Mesodermal cell (in vitro differentiated cells): Measurements from ENCODE around the gene KRT14.
"Not testable (repeated sequence)": the region's sequence is repeated elsewhere in the genome, so short reads cannot be mapped to it uniquely, and the experiment has no call there.

Experiments used
- H3K27ac ChIP-seq: 2 replicates; pipeline ENCODE4 v1.7.0; 2013; ENCODE audit warnings: mild to moderate bottlenecking, low read depth, low read length, moderate library complexity; ENCODE audit not compliant: severe bottlenecking
- H3K36me3 ChIP-seq: 2 replicates; pipeline ENCODE4 v1.7.1; 2013; ENCODE audit warnings: mild to moderate bottlenecking, low read length, moderate library complexity; ENCODE audit not compliant: control insufficient read depth, insufficient read depth
- H3K4me1 ChIP-seq: one replicate; pipeline ENCODE4 v1.7.1; 2013; ENCODE audit warnings: mild to moderate bottlenecking, low read length; ENCODE audit not compliant: insufficient read depth, control insufficient read depth, poor library complexity, severe bottlenecking
- H3K4me3 ChIP-seq: 2 replicates; pipeline ENCODE4 v1.7.0; 2013; ENCODE audit warnings: low read length, control low read depth, mild to moderate bottlenecking; ENCODE audit not compliant: insufficient read depth, poor library complexity, severe bottlenecking; ENCODE audit errors: extremely low read depth
- H3K9me3 ChIP-seq: 2 replicates; pipeline ENCODE4 v1.7.1; 2013; ENCODE audit warnings: mild to moderate bottlenecking, low read length, moderate library complexity; ENCODE audit not compliant: control insufficient read depth
- WGBS, 2 experiments: methylation state at CpG; one replicate each; pipeline ENCODE4 v1.1.5; 2013; ENCODE audit warnings: missing lambda C conversion rate in 2 of 2; ENCODE audit not compliant: insufficient coverage in 2 of 2; 5-methylcytosine and 5-hydroxymethylcytosine counted together

KRT14 gene

DNA sequence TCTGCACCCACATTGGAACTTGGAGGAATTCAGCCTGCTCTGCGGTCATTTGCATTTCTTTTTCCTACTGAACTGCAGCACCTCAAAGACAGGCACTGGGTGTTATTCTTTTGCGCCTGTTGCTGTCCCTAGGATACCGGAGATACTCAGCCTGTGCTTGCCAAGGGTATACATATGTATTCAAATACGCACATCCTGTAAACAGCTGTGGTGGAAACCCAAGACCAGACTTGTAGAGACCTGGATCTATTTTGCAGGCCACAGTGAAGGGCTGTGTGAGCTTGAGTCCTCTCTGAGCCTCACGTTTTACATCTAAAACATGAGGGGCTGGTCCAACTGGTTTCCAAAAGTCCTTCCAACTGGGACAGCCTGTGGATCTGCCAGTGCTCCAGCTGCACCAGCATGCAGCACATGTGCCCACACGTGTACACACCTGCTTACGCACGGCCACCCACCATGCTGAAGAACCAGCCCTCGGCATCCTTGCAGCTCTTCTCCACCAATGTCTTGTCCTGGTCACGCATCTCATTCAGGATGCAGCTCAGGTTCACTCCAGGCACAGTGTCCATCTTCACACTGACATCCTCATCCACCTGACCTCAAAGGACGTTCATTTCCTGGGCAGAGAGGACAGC lies 42.0 kb upstream of the KRT14 start:
- WGBS, 2 experiments = 91 to 93% methylated on average over 8 to 10 of the region's 11 CpGs
- H3K4me3 ChIP-seq, H3K36me3 ChIP-seq, H3K9me3 ChIP-seq, H3K4me1 ChIP-seq, H3K27ac ChIP-seq: not testable (repeated sequence)

DNA sequence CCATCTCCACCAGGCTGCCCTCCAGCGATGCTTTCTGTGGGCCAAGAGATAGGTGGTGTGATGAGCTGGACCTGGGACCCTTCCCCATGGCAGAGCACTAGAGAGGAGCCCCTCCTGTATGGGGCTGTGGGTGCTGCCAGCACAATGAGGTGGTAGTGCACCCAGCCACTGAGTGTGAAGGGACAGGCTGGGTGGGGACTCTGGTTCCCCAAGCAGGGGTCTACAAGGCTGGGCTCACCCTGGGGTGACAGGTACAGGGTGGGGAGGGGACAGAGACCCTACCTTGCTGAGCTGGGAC lies 41.3 kb upstream of the KRT14 start:
- not testable (repeated sequence) for H3K4me1 ChIP-seq, H3K27ac ChIP-seq, H3K9me3 ChIP-seq, H3K4me3 ChIP-seq, H3K36me3 ChIP-seq
- WGBS, 2 experiments = 100% methylated on average over 1 of the region's 1 CpG; no CpG with 5 or more reads in 1 of the 2 experiments

DNA sequence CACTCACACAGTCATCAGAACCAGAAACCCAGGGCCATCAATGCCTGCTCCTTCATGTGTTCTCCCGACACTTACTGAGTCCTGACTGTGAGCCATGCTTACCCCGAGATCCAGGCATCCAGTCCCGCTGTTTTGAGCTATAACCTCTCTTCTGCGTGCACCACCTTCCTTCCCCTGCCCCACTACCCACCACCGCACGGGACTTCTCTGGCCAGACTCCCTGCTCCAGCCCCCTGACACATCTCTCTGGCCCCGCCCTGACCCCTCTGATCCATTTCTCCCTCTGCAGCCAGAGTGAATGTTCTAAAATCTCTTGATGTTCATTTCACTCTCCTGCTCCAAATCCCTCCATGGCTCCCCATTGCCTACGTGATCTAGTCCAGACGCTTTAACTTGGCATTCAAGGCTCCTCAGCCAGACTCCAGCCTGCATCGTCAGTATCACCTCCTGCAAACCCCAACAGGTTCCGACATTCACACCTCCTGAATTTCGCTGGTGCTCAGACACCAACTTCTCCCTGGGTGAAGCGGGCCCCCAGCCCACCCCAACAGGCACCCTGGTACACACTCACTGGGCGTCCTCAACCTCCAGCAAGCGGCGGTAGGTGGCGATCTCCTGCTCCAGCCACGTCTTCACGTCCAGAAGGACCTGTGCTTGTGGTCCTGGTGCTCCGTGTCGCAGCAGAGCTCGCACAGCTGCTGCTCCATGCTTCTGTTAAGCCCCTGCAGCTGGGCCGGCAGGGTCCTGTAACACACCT lies 40.8 kb upstream of the KRT14 start:
- H3K36me3 ChIP-seq = no peaks in the 10 kb centered on the region
- H3K9me3 ChIP-seq = no peaks in the 10 kb centered on the region
- WGBS, 2 experiments = 86 to 92% methylated on average over 19 to 22 of the region's 23 CpGs
- H3K4me3 ChIP-seq = no peak overlapping the region
- no peak overlapping the region for H3K27ac ChIP-seq
- peaks cover 12% of the 10 kb centered on the region for H3K4me1 ChIP-seq

DNA sequence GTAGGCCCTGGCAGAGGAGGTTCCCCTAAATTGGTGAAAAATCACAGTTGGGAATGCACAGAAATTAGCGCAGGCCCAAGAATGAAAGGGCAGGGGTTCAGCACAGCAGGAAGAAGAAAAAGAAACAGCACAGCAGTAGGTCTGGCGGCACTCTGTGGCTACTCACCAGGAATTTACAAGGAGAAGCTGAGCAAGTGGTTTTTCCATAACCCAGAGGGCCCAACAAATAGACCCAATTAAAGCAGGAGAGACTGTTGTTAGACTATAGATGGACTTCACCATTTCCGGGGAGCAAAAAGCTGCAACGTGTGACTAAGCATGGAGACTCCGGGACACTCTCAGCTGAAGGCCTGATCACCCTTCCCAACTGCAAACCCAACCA lies 40.2 kb upstream of the KRT14 start:
- not testable (repeated sequence) for H3K36me3 ChIP-seq, H3K27ac ChIP-seq, H3K4me3 ChIP-seq, H3K9me3 ChIP-seq
- WGBS, 2 experiments = 86 to 93% methylated on average over 4 to 5 of the region's 5 CpGs
- peaks cover 12% of the 10 kb centered on the region for H3K4me1 ChIP-seq

DNA sequence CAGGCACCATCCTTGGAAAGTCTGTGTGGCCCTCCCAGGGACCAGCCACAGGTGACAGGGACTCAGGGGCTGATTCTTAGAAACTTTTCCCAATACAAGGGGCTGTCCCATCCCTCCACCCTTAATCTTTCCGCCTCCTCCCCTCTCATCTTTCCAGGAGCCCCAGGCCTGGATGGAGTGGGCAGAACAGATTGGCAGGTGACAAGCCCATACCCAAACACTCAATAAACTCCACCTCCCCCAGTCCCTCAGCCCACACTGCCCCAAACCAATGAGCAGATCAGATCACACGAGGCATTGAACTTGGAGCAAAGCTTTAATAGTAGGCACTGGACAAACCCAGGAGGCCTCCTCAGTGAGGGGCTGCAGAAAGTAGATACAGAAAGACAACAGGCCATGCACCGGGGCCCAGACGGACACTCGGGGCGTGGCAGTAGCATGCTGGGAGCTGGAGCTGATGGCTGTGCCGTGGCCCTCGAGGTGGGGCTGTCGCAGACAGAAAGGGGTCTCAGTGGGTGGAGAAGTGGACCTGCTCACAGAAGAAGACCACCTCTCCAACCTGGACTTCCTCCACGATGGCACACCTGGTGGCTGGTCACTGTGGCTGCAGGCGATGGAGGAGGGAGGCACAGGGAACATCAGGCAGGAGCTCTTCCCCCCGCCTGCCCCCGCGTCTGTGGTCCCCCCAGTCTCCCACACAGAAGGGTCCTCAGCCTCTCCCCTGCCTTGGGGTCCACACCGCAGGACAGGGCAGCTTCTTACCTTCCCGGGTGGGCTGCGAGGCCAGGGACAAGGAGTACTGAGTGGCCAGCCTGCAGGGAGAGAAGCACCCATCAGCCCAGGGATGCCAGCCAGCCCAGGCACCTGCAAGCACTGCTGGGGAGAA lies 39.6 kb upstream of the KRT14 start:
- not testable (repeated sequence) for H3K9me3 ChIP-seq, H3K27ac ChIP-seq, H3K4me3 ChIP-seq, H3K36me3 ChIP-seq
- WGBS, 2 experiments = 90 to 92% methylated on average over 2 to 13 of the region's 17 CpGs
- peaks cover 12% of the 10 kb centered on the region for H3K4me1 ChIP-seq

DNA sequence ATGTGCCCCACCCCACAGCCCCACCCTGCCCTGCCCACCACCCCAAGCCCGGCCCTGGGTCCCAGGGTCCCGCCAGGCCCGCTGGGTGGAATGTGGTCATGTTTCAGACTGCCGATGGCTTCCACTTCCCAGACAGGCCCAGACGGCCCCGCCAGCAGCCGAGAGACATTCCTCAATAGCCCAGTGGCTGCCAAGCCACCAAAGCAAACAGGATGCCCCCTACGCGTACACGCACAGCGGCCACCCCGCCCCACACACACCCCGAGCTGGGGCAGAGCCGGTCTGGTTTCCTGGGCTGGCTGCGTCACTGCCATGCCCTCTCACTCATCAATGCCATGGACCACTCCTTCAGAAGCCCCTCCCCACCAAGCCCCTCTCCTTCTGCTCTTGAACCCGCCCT lies 38.9 kb upstream of the KRT14 start:
- no peak overlapping the region for H3K4me3 ChIP-seq
- peaks cover 12% of the 10 kb centered on the region for H3K4me1 ChIP-seq
- H3K27ac ChIP-seq = no peak overlapping the region
- WGBS, 2 experiments = 86 to 89% methylated on average over 9 to 15 of the region's 16 CpGs
- H3K9me3 ChIP-seq = no peaks in the 10 kb centered on the region
- no peaks in the 10 kb centered on the region for H3K36me3 ChIP-seq

DNA sequence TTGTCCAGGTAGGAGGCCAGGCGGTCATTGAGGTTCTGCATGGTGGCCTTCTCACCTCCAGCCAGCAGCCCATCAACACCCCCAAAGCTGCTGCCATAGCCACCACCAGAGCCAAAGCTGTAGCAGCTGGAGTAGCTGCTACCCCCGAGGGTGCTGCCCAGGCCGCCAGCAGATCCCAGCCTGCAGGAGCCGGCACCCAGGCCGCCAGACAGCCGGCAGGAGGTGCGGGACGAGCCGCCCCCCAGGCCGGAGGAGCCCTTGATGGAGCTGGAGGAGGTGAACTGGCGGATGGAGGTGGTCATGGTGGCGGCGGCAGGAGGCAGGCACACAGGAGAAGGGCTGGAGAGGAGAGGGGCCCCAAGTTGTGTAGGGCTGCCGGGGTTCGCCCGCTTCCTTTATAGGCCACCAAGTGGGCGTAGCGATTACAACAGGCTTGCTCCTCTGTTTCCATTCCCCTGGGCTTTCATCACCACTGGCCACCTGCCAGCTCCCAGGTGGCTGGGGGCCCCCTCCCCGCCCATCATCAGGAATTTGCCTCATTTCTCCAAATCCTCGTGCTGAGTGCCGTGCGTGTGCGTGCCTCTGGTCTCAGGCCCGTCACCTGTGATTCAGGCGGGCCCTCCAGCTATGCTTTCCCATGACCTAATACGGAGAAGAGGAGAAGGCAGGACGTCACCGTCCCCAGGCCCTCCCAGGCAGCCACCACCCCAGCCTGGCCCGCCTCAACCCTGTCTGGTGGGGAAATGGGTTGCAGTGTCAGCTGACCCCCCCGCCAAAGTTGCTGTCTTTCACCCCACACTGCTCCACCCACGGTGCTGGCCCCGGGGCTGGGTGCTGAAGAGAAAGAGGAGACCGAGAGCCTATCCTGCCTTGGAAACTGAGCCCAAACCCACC lies 37.8 kb upstream of the KRT14 start, which contains the start of gene KRT17:
TSS of gene KRT17 (minus strand) at position 368 of the 894 bp plus-strand sequence. CDS start at position 302, 66 bp downstream.
- 91 to 93% methylated on average over 24 to 27 of the region's 33 CpGs for WGBS, 2 experiments
- Histone ChIP-seq H3K4me1 (peaks cover 7% of the 10 kb centered on the region), H3K27ac (no peak within 1 kb of the TSS), H3K4me3 (no peak within 1 kb of the TSS), H3K9me3 (no peaks in the 10 kb centered on the region), H3K36me3 (no peaks in the 10 kb centered on the region)

DNA sequence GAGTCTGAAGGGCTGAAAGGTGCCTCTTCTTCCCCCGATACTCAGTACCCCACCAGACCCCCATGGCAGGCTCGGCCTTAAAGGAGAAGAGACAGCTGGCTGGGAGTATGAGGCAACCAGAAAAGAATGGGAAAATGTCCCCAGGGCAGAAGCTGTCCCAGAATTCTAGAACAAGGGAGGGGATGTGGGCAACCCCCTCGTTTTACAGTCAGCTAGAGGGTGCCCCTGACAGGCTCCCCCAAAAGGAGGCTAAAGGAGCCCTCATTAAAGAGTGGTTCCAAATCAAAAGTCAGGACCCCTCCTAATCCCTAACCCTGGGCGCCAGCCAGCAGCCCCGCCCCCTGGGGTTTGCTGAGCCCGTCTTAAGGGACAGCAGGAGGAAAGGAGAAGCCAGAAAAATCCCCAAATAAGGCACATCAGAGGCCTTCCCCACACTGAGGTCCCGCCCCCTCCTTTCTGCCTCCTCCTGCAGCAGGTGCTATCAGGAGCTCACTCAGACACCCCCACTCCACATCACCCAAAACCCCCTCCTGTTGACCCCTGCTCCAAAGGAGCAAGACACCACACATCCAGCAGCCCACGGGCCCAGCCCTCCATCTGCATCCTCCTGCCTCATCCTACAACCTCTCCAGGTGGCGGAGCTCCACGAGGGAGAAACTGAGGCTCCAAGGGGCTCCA lies 36.6 kb upstream of the KRT14 start:
- H3K27ac ChIP-seq, H3K4me3 ChIP-seq, H3K4me1 ChIP-seq, H3K36me3 ChIP-seq, H3K9me3 ChIP-seq: not testable (repeated sequence)
- WGBS, 2 experiments = 87 to 100% methylated on average over 1 to 3 of the region's 10 CpGs

DNA sequence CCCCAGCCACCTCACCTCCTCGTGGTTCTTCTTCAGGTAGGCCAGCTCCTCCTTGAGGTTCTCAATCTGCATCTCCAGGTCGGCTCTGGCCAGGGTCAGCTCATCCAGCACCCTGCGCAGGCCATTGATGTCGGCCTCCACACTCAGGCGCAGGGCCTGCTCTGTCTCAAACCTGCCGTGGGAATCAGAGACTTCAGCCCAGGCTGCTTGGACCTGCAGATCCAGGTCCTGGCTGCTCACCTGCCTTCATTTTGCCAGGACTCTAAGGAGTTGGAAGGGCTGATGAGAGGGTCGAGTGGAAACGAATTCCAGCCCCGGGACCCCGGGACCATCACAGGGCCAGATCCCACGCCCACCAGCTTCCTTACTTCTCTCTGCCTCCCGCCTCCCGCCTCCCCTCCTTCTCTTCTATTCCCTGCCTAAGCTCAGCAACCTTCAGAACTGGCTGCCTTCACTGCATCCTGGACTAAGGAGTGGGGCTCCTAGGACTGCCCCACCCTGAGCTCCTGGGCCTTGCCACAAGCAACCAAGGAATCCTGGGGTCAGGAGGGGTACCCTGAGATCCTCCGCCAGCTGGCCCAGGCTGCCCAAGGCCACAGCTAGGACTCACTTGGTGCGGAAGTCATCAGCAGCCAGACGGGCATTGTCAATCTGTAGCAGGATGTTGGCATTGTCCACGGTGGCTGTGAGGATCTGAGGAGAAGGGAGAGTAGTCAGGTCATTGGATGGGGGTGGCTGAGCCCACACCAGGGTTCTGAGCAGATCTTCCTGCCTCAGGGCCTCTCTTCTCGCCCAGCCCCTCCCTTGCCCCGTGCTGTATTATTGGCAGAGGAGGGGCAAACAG lies 35.9 kb upstream of the KRT14 start:
- not testable (repeated sequence) for H3K4me3 ChIP-seq, H3K27ac ChIP-seq, H3K36me3 ChIP-seq, H3K9me3 ChIP-seq, H3K4me1 ChIP-seq
- 82 to 90% methylated on average over 10 to 14 of the region's 19 CpGs for WGBS, 2 experiments
